GM21717 (cell line): ENCODE data around the gene CAV1.
A peak's percentile ranks its signal among the peaks of the same experiment; 100 is the strongest.
"Not testable (repeated sequence)": the region's sequence is repeated elsewhere in the genome, so short reads cannot be mapped to it uniquely, and the experiment has no call there.

Source experiments
- ATAC-seq: cut with Tn5 transposase; IDR thresholded peaks from one replicate; pipeline ENCODE4 v1.9.1; 2021; ENCODE audit warnings: mild to moderate bottlenecking, moderate library complexity; ENCODE audit not compliant: unreplicated experiment

The CAV1 gene

GRCh38 chr7:116576350-116577319, 51.8 kb downstream of the CAV1 start:
- ATAC-seq: peak; percentile 29

DNA sequence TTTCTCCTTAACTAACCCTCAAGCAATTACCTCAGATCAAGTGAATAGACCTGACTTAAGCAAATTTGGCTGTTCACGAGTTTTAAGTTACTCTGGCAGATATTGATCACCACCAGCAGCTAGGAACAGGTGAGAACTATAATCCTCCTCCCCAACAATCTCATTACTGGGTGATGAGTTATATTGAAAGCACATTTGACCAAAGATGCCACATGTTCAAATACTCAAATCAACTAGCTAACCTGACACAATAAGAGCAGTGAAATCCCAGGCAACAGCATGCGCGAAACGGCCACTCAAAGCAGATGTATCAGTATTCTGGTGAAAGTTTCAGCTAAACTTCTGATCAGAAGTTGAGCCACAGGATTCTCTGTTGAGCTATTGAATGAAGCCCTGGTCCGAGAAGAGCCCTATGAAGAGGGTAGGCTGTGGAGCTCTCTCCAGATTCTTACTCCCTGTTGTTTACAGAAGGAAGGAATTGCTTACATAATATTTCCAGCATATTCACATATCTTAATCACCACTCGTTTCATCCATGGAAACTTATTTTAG, 52.6 kb downstream of the CAV1 start:
- ATAC-seq: peak; percentile 91

GRCh38 chr7:116578526-116578925, 53.7 kb downstream of the CAV1 start:
- no peak for ATAC-seq

DNA sequence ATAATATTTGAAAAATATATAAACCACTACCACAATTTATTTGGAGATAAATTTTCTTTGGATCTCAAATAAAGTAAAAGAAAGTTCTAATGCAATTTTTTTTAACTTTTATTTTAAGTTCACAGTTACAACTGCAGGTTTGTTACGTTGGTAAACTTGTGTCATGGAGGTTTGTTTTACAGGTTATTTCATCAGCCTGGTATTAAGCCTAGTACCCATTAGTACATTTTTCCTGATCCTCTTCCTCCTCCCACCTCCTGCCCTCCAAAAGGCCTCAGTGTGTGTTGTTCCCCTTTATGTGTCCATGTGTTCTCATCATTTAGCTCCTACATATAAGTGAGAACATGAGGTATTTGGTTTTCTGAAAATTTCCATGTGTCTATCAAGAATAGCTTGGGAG, 54.5 kb downstream of the CAV1 start:
- no peak for ATAC-seq

GRCh38 chr7:116579835-116580234, 55.0 kb downstream of the CAV1 start:
- ATAC-seq: no peak

GRCh38 chr7:116582164-116582732, 57.4 kb downstream of the CAV1 start:
- no peak for ATAC-seq

DNA sequence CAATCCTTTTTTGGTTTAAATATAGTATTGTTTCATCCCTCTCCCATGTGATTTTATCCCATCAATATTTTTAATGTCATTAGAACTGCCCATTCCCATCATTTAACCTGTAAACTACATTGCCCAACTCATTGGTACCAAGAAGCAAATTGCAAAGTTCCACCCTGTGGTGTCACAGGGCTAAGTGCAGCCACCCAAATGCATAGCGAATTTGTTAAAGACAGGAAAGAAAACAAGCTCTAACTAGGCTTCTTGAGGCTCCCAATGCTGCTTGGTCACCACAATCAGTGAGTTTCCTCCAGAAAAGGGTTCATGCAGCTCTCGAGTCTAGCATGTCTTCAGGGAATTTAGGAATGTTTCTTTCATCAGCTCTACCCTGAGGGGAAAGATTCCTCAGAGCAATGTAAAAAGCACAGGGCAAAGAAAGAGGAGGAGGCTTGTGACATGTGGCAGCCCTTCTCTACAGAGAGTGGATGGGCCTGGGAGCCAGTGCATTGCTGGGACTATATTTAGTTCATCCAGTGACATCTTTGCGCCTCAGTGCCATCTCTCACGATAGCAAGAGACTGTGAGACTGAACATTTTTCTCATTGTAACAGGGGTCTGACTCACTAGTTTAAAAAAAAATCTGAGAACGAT, 58.1 kb downstream of the CAV1 start:
- peak; percentile 68 for ATAC-seq

- ATAC-seq: peak; percentile 89
Measured at GRCh38 chr7:116583653-116584052, 58.8 kb downstream of the CAV1 start.

DNA sequence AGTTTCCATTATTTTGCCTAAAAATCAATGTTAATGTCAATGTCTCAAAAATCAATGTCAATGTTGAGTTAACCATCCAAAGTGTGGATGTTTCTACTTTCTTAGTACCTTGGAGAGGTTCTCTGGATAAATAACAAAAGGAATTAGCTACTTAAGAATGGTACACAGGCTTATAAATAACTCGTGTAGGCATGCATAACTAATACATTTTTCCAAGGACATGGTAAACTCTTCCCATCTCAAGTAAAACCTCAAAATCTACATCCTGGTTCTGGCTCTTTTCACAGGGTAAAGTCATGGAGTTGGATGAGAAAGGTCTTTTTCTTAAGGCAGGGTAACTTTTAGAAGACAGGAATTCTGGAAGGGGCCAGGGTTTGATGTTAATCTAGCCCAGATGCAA, 59.9 kb downstream of the CAV1 start:
- no peak for ATAC-seq

GRCh38 chr7:116585392-116585791, 60.6 kb downstream of the CAV1 start:
- no peak for ATAC-seq

DNA sequence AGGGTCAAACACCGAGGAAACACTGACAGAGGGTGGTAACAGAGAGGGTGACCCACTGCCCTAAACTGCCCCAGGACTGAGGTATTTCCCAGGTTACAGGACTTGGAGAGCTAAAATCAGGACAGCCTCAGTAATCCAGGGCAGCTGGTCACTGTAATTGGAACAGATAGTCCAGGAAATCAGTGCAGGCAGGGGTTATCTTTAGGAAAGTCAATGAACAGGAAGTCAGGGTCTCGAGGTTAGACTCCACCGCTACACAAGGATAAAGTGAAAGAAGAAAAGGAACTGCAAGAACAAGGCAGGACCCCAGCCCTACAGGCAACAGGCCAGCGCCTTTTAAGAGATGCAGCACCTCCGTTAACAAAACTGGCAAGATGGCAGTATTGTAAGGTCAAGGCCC, 61.1 kb downstream of the CAV1 start:
- ATAC-seq: no peak

DNA sequence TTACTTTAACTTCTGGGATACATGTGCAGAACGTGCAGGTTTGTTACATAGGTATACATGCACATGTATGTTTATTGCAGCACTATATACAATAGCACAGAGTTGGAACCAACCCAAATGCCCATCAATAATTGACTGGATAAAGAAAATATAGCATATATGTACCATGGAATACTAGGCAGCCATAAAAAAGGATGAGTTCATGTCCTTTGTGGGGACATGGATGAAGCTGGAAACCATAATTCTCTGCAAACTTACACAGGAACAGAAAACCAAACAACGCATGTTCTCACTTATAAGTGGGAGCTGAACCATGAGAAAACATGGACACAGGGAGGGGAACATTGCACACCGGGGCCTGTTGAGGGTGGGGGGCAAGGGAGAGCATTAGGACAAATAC, 62.4 kb downstream of the CAV1 start:
- ATAC-seq: not testable (repeated sequence)

DNA sequence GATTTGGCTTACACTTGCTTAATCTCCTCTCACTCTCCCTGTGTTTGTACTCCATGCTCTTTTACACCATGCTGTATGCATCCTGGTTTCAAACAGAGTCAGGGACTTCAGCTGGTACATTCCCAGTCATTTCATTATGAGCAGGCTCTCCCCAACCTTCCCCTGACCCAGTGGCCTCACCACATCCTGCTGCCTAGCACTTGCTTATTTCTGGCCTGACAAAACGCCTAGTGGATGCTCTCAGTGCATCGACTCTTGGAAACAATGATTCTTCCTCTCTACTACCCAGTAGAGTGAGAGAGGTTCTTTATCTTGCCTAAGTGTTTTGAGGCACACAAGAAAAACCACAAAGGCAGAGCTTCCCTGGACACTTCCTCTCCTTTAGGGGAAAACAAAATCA, 63.4 kb downstream of the CAV1 start:
- peak; percentile 68 for ATAC-seq

GRCh38 chr7:116588641-116589594, 64.1 kb downstream of the CAV1 start:
- ATAC-seq: no peak

- ATAC-seq: no peak
Measured at GRCh38 chr7:116591202-116592040, 66.6 kb downstream of the CAV1 start.

DNA sequence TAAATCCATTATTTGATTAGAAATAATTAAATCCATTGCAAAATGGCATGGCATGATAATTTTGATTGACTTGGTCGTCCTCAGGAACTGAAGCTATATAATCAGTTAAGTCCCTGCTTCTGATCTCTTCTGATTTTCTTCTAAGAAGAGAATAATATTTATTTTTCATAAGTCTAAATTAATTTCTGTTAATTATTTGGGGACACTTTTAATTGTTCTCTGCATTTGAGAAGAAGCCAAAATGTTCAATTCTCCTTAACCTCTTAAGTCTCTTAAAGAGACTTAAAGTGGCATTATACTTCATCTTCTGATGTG, 67.2 kb downstream of the CAV1 start:
- no peak for ATAC-seq

GRCh38 chr7:116592445-116592844, 67.6 kb downstream of the CAV1 start:
- ATAC-seq: no peak

GRCh38 chr7:116593359-116594075, 68.7 kb downstream of the CAV1 start:
- ATAC-seq: no peak

- ATAC-seq: no peak
Measured at GRCh38 chr7:116595063-116595462, 70.2 kb downstream of the CAV1 start.
